Pancreas (tissue), 10 donors: ENCODE results near the gene GCAT. TPM values are rescaled to one million over a fixed set of nuclear protein-coding genes. Genes with fewer than 3 reads are reported as not detected.

Source experiments
- ATAC-seq, 4 donors: fragments of 200-7000 bp; cut with Tn5 transposase; one replicate each; pipeline versions ENCODE4 v1.8.0 to v1.9.1; 2020; ENCODE audit warnings: mild to moderate bottlenecking in 4 of 4, moderate library complexity in 4 of 4
- DNase-seq, 6 donors: peaks; one replicate each; pipeline ENCODE4 v3.0.0-alpha.2; 2020
- FAIRE-seq: peaks from 2 replicates; lab custom pipeline; 2012; peaks lifted over from hg19 to GRCh38; lab: Jason Lieb, UNC
- H3K27ac ChIP-seq, 4 donors: fragments of 200-600 bp; sonication (generic); 1 replicate in 3 of 4; 2 replicates in 1 of 4; pipeline versions ENCODE4 v1.5.0 to v1.8.0; 2020
- H3K27me3 ChIP-seq, 4 donors: fragments of 200-600 bp; one replicate each; pipeline ENCODE4 v1.8.0; 2021
- H3K36me3 ChIP-seq, 3 donors: fragments of 200-600 bp; sonication (generic) in 1 of 3; one replicate each; pipeline versions ENCODE4 v1.5.0 to v1.8.0; 2020 to 2021
- H3K4me1 ChIP-seq, 3 donors: fragments of 200-600 bp; one replicate each; pipeline ENCODE4 v1.8.0; 2021
- H3K4me3 ChIP-seq, 4 donors: fragments of 200-600 bp; sonication (generic) in 2 of 4; one replicate each; pipeline versions ENCODE4 v1.5.0 to v1.8.0; 2020 to 2021
- H3K9me3 ChIP-seq, 4 donors: fragments of 200-600 bp; one replicate each; pipeline ENCODE4 v1.8.0; 2021
- WGBS, 2 donors: extraction: QIAGEN DNeasy Blood & Tissue Kit; methylation state at CpG; one replicate each; pipeline ENCODE4 v1.1.7; 2013; 5-methylcytosine and 5-hydroxymethylcytosine counted together
- intact Hi-C, 3 donors: fragments of 100-400 bp; cut with DNase I; formaldehyde crosslinking; loops; one replicate each; pipeline versions ENCODE4 v1.11.1 to v1.14.2; 2022
- polyA plus RNA-seq, 2 donors: library from polyadenylated mRNA; stranded (reverse); fragments of 200-250 nt; gene quantifications; one replicate each; pipeline ENCODE4 v1.2.3, GENCODE V29; 2013
- total RNA-seq, 6 donors: library from RNA; stranded (reverse); fragmentation: NEBNext Ultra II Directional in 4 of 6; extraction: Animal tissue kit (Norgen Biotek cat#: 25700) in 4 of 6; gene quantifications; one replicate each; pipeline versions ENCODE4 v1.2.1 to v1.2.4, GENCODE V29; 2021 to 2023
- TF ChIP-seq, protein P1 (sequence below), 4 donors: fragments of 200-600 bp; sonication (generic) in 3 of 4; IDR thresholded peaks; one replicate each; pipeline versions ENCODE4 v1.5.0 to v1.8.0; 2021; ENCODE audit warnings: antibody characterized with exemption in 4 of 4
- donor health status: healthy with polysubstance abuse.
- donor health status: DM: no; HTN: no; CAD: no; lungs with moderate emphysema.
- donor health status: DM: no; HTN: no; CAD: no.
- donor health status: control.
- donor health status: control.
- donor health status: Bipolar disorder and iron deficiency.
- donor health status: DM: yes; HTN: yes; CAD: no.
- donor health status: DM: no; HTN: no; CAD: no.
- donor health status: DM: no; HTN: no; CAD: no.
- donor health status: DM: yes; HTN: yes; CAD: no.

GCAT gene
- total and polyA plus RNA-seq, 8 donors, result 27.1 to 62.7 (median 37.8) TPM

GRCh38 chr22:37823134-37823985 is 15.6 kb downstream of the GCAT start, which contains the start of gene GALR3:
GALR3 (plus strand) TSS chr22:37823382; CDS start chr22:37823407, 25 bp downstream.
- H3K27ac ChIP-seq, result no peak within 1 kb of the TSS
- H3K4me3 ChIP-seq, result no peak within 1 kb of the TSS
- WGBS, 2 donors, result 53 to 54% methylated on average over 19 to 21 of the region's 21 CpGs
- intact Hi-C loops, result no loop called here
- no peaks in the 10 kb centered on the region for H3K27me3 ChIP-seq
- peaks cover 3 to 8% (median 8%) of the 10 kb centered on the region in 3 donors for H3K4me1 ChIP-seq
- no peak for FAIRE-seq
- ATAC-seq, result no peak
- TF ChIP-seq, protein P1, sequence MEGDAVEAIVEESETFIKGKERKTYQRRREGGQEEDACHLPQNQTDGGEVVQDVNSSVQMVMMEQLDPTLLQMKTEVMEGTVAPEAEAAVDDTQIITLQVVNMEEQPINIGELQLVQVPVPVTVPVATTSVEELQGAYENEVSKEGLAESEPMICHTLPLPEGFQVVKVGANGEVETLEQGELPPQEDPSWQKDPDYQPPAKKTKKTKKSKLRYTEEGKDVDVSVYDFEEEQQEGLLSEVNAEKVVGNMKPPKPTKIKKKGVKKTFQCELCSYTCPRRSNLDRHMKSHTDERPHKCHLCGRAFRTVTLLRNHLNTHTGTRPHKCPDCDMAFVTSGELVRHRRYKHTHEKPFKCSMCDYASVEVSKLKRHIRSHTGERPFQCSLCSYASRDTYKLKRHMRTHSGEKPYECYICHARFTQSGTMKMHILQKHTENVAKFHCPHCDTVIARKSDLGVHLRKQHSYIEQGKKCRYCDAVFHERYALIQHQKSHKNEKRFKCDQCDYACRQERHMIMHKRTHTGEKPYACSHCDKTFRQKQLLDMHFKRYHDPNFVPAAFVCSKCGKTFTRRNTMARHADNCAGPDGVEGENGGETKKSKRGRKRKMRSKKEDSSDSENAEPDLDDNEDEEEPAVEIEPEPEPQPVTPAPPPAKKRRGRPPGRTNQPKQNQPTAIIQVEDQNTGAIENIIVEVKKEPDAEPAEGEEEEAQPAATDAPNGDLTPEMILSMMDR (IDR thresholded peaks at IDR 0.05), result no peak
- no peaks in the 10 kb centered on the region for H3K36me3 ChIP-seq
- no peak for DNase-seq
- no peaks in the 10 kb centered on the region for H3K9me3 ChIP-seq

DNA sequence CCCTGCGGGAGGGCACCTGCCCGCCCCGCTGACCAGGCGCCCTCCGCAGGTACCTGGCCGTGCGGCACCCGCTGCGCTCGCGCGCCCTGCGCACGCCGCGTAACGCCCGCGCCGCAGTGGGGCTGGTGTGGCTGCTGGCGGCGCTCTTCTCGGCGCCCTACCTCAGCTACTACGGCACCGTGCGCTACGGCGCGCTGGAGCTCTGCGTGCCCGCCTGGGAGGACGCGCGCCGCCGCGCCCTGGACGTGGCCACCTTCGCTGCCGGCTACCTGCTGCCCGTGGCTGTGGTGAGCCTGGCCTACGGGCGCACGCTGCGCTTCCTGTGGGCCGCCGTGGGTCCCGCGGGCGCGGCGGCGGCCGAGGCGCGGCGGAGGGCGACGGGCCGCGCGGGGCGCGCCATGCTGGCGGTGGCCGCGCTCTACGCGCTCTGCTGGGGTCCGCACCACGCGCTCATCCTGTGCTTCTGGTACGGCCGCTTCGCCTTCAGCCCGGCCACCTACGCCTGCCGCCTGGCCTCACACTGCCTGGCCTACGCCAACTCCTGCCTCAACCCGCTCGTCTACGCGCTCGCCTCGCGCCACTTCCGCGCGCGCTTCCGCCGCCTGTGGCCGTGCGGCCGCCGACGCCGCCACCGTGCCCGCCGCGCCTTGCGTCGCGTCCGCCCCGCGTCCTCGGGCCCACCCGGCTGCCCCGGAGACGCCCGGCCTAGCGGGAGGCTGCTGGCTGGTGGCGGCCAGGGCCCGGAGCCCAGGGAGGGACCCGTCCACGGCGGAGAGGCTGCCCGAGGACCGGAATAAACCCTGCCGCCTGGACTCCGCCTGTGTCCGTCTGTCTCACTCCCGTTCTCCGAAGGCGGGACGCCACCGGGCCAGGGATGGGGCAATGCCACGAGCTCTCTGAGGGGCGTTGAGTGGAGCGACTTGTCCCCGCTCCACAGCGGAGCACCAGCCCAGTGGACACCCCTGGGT is 17.2 kb downstream of the GCAT start:
- no peak overlapping the region for H3K27ac ChIP-seq
- TF ChIP-seq, protein P1 (IDR thresholded peaks at IDR 0.05), result no peak
- H3K36me3 ChIP-seq, result no peaks in the 10 kb centered on the region
- no peak for DNase-seq
- no peak for ATAC-seq
- H3K4me3 ChIP-seq, result peak overlapping the region in 1 of 4 donors; percentile 14
- FAIRE-seq, result no peak
- whole genome bisulfite sequencing, 2 donors, result 36 to 56% methylated on average over 123 to 135 of the region's 135 CpGs
- no peaks in the 10 kb centered on the region for H3K9me3 ChIP-seq
- no peaks in the 10 kb centered on the region for H3K4me1 ChIP-seq
- intact Hi-C loops, result no loop called here
- H3K27me3 ChIP-seq, result no peaks in the 10 kb centered on the region

GRCh38 chr22:37827056-37827455 is 19.3 kb downstream of the GCAT start:
- Histone ChIP-seq H3K36me3 (peaks cover 0 to 19% (median 17%) of the 10 kb centered on the region in 3 donors), H3K9me3 (no peaks in the 10 kb centered on the region), H3K4me1 (no peaks in the 10 kb centered on the region), H3K27ac (no peak overlapping the region), H3K27me3 (no peaks in the 10 kb centered on the region), H3K4me3 (no peak overlapping the region)
- TF ChIP-seq, protein P1 (IDR thresholded peaks at IDR 0.05), result no peak
- peak in 2 of 4 donors; percentile 31 to 33 for ATAC-seq
- no peak for FAIRE-seq
- no peak for DNase-seq
- 37 to 38% methylated on average over 9 of the region's 9 CpGs for WGBS, 2 donors
- intact Hi-C loops, result no loop called here

DNA sequence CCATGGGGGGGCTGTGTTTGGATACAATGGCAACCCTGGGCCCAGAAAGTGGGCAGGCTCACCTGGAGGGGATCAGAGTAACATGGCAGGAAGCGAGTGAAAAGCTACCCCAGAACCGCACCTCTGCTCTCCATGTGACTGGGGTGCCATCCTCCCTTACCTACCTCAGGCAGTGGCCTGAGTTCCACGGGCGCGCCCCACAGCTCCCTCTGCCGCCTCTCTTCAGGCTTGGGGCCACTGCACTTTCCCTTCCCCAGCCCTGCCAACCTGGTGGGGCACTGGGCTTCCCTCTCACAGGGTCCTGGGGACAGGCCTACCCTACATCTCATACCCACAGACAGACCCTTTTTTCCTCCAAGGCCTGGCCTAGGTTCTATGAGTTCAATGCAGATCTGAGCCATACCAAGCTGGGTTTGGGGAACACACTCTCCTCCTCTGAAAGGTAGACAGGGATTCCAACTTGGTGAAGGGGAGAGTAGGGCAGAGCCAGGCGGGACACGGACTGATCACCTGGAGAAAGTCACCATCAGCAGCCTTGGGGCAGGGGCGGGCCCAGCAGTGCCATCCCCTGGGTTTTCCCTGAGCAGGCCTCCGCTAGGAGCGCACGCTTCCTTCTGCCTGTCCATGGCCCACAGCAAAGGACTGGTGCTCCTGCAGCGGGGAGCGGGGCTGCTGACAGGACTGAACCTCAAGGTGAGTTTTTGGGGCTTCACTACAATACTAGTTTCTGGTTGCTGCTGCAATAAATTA is 22.5 kb downstream of the GCAT start:
- TF ChIP-seq, protein P1 (IDR thresholded peaks at IDR 0.05), result no peak
- DNase-seq (no peak), ATAC-seq (no peak), FAIRE-seq (no peak)
- intact Hi-C loops, result no loop called here
- 90 to 95% methylated on average over 14 of the region's 14 CpGs for WGBS, 2 donors
- Histone ChIP-seq H3K4me3 (no peak overlapping the region), H3K9me3 (no peaks in the 10 kb centered on the region), H3K27ac (no peak overlapping the region), H3K36me3 (peaks cover 0 to 41% (median 36%) of the 10 kb centered on the region in 3 donors), H3K4me1 (no peaks in the 10 kb centered on the region), H3K27me3 (no peaks in the 10 kb centered on the region)
